SW 1271 (cell line): ENCODE results near the gene DYNLL1.
"Not testable (repeated sequence)": the region's sequence is repeated elsewhere in the genome, so short reads cannot be mapped to it uniquely, and the experiment has no call there.

Experiments
- DNase-seq, 2 experiments: peaks; one replicate each; lab custom pipeline; 2025; lab: John Stamatoyannopoulos, UW

The DYNLL1 gene

GRCh38 chr12:120515496-120515895, 19.6 kb downstream of the DYNLL1 start:
- DNase-seq, result no peak

GRCh38 chr12:120519324-120519723, 23.4 kb downstream of the DYNLL1 start:
- DNase-seq, result not testable (repeated sequence)

DNA sequence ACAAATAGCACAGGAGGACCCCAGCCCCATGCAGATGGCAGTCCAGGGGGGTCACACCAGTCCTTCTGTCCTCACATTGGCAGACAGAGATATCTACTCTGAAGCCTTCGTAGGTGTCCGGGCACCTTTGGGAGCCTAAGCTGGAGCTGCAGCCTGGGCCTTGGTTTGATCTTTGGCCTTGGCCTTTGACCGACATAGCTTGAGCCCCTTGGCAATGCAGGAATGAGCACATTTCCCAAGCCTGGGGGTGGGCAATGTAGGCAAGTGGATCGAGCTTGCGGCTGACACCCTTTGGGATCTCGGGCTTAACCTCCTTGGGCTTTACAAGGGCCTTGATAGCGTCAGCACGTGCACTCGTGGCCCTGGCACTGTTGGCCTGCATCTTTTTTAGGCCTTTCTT, 26.7 kb downstream of the DYNLL1 start:
- DNase-seq, result no peak

DNA sequence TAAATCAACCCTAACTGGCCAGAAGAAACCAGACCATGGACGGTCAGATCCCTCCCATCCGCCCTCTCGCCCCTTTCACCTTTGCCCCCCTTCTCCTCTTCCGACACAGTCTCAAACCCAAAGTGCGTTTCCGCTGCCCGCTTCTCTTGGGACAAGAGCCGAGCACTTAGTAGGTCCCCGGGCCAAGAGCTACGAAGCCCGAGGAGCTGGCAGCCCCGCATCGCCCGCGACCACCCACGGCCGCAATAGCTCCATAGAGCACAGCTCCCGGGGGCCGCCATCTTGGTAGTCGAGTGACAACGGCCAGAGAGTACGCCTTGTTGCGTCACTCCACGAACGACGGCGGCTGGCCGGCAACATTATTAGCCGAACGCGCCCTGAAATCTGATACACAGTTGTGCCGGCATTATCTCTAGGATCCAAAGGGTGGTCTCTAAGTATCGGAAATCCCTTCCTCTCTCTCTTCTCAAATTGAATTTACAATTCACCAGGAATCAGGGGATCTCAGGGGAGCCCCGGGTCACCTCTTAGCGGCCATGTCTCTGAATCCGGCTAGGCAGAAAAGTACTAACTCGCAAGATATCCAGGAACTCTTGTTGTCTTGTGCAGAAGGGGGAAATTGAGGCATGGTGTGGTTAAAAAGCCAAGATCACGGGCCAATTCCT, 33.1 kb downstream of the DYNLL1 start, which contains the start of gene COQ5:
TSS of gene COQ5 (minus strand) at position 298 of the 665 bp plus-strand sequence. CDS start at position 281, 17 bp downstream.
- DNase-seq, result peak; percentile 48 to 86

GRCh38 chr12:120529641-120530417, 33.9 kb downstream of the DYNLL1 start:
- DNase-seq, result no peak

DNA sequence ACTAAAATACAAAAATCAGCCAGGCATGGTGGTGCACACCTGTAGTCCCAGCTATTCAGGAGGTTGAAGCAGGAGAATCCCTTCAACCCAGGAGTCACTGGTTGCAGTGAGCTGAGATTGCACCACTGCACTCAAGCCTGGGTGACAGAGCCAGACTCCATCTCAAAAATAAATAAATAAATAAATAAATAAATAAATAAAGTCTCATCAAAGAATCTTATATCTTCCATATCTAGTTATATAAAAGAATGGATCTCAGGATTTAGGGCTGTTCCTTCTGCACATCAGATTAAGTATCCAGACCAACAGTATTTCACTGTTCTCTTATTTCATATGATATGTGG, 34.5 kb downstream of the DYNLL1 start:
- DNase-seq, result not testable (repeated sequence)

- DNase-seq, result no peak
Observed at GRCh38 chr12:120532701-120533238, 36.9 kb downstream of the DYNLL1 start.

DNA sequence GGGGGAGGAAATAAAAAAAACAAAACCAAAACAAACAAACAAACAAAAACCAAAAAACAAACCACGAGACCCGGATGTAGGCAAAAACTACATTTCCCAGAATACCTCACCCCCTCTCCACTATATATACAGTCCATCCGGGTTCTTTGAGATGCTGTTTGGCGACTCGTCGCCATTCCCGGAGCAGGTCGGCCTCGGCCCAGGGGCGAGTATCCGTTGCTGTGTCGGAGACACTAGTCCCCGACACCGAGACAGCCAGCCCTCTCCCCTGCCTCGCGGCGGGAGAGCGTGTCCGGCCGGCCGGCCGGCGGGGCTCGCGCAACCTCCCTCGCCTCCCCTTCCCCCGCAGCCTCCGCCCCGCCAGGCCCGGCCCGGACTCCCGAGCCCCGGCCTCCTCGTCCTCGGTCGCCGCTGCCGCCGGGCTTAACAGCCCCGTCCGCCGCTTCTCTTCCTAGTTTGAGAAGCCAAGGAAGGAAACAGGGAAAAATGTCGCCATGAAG, 38.3 kb downstream of the DYNLL1 start, which contains the start of gene RNF10:
TSS of gene RNF10 (plus strand) at position 154 of the 500 bp plus-strand sequence. CDS start 456 bp downstream, outside the sequence.
- peak; percentile 83 to 91 for DNase-seq

DNA sequence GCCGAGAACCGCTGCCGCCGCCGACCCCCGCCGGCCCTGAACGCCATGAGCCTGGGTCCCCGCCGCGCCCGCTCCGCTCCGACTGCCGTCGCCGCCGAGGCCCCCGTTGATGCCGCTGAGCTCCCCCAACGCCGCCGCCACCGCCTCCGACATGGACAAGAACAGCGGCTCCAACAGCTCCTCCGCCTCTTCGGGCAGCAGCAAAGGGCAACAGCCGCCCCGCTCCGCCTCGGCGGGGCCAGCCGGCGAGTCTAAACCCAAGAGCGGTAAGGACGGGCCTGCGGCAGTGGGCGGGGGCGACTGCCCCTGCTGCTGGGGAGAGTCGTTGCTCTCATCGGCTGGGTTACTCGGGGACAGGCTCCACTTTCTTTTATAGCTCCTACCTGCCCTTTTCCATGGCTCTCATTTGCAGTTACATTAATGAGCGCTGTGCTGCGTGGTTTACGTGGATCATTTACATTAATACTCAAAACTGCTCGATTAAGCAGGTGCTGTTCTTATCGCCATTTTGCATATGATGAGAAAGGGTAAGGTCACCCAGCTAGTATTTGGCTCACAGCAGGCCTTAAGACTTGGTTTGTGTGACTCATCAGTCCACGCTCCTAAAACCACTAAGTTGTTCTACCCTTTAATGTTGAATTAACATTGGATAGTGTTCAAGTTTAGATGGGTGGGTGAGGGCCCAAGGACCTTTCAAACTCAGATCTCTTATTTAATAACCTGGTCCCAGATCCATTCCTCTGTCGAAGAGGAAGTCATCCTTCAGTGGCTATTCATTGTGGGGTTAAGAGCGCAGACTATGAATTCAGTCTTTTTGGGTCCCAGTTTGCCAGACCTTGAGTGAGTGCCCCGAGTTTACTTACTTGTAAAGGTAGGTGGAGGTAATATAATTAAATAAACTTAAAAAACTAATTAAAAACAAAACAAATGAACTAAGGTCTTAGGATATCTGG, 39.1 kb downstream of the DYNLL1 start:
- peak in 1 of 2 experiments; percentile 61 for DNase-seq

DNA sequence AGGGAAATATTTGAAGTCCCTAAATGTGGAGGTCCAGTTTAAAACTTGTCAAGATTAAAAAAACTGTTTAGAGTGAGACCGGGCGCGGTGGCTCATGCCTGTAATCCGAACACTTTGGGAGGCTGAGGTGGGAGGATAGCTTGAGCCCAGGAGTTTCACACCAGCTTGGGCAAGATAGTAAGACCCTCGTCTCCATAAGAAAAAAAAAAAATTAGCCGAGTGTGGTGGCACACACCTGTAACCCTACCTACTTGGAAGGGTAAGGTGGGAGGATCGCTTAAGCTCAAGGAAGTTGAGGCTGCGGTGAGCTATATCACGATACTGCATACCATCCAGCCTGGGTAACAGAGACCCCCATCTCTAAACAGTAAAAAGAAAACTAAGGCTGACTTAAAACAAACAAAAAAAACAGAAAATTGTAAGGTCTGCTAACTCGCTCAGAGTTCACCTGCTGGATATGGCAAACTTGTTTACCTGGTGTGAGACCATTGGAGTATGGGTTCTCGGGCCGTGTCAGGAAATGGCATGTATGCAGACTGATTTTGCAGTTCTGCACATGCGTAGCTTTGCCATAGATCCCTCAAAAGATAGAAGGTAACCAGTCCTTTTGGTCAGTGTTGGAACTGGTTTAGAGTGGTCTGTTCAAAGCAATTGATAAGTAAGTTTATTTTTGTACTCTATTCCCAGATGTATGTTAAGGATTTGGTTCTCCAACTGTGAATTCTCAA, 40.3 kb downstream of the DYNLL1 start:
- no peak for DNase-seq

- DNase-seq, result no peak
Observed at GRCh38 chr12:120537856-120538220, 41.9 kb downstream of the DYNLL1 start.

DNA sequence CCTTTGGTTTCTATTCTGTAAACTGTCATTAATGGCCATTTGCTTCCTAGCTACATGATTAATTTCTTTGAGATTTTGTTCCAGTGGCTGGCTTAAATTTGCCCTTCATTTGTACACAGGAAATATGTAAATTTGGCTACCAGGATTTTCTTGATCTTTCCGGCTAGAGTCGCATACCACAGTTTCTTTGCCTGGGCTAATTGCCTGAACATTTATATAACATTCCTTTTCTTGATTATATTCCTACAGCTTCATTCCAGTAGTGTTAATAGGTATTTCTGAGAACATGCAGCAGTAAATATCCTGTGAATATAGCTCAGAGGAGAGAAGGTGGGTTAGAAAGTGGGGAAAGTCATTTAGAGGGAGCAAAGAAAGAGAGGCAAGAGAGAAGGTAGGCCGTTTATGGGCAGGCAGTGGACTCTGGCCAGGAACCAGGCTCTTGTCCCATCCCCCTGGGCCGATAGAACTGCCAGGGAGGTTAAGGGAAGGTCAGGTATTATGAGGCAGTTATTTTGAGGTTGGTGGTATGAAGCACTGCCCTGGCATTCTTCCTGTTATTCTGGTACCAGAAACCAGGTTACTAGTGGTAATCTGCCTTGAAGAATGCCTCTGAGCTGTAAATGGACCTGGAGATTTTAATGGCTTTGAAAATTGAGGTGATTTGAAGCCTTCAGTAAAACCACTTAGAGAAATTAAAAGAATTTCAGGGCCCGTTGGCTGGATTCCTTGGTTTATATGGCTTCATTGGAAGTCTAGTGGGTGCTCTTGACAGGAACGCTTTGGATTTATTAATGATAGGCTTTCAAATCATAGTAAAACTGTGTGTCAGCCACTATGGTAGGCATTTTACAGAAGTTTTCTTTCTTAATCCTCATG, 42.6 kb downstream of the DYNLL1 start:
- peak; percentile 30 to 74 for DNase-seq

DNA sequence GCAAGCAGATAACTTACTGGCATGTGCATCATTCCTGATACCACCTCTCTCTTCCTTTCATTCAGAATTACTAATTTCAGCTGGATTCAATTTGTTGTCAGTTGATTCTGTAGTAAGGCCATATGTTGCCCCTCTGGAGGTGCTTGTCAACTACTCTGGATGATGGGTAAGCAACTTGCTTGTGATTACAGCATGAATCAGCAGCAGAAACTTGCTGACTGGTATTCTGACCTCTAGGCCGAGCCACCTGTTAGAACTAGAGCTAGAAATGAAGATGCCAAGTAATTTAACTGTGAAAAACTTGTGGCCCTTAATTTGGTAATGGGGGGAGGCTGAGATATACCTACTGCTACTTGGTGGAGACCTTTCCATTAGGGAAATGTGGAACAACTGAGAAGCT, 43.4 kb downstream of the DYNLL1 start:
- DNase-seq, result peak in 1 of 2 experiments; percentile 25

DNA sequence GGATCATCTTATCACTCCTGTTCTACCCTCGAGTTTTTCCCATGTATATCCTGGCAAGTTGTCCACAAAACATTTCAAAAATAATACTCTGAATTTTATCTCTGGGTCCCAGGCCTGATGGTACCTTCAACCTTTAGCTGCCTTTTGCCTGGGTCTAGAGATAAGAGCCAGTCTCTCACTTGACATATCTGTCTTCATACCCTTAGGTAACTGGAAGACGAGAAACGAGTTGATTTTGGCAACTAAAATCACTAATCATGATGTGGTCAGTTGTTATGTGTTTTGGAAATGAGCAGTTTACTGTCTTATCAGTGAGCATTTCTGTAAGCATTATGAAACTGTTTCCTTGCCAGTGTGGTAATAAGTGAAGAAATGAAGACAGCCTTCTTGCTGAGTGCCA, 44.5 kb downstream of the DYNLL1 start:
- no peak for DNase-seq

DNA sequence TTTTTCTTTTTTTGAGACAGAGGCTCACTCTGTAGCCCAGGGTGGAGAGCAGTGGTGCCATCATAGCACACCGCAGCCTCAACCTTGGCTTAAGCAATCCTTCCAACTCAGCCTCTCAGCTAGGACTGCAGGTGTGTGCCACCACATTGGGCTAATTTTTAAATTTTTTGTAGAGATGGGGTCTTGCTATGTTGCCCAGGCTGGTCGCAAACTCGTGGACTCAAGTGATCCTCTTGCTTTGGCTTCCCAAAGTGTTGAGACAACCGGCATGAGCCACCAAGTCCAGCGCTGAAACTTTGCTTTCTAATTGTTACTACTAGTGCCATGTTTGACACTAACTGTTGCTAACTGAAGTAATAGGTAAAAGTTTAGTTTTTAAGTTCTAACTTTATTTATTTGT, 46.3 kb downstream of the DYNLL1 start:
- DNase-seq, result no peak

- DNase-seq, result no peak
Observed at GRCh38 chr12:120544691-120545090, 48.8 kb downstream of the DYNLL1 start.

GRCh38 chr12:120546050-120546386, 50.1 kb downstream of the DYNLL1 start:
- no peak for DNase-seq
